ENCODE results near the gene TMEM62.

DNA sequence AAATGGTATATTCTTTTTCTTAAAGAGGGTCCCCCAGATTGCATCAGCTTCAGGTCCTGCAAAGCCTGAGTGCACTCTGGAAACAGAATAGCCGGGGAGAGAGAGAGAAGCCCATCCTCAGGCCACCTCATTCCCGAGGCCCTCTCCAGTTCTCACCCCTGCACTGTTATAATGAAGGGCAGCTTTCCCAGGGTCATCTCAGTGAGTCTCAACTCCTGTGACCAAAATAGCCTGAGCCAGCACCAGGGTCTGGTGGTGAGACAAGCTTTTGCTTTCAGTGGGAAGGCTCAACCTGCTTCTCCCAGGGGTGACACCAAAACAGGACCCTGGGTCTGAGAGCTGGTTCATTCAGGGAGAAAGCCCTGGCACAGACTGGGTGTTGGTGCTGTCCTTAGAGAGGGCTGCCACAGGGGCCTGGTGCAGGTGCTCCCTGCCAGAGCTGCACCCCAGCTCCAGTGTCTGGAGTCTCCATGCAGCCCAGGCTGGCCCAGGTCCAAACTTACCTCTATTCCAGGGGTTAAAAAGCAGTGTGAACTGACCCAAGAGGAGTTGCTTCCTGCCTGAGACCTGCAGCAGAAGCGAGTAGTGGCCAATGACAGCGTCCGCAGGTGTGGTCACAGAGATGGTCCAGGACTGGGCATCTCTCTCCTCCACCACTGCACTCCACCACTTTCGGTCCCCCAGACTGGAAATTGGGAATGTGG, 81.4 kb downstream of the TMEM62 start:
- TF ChIP-seq CTCF (IDR thresholded peaks at IDR 0.05; ENCODE audit: low read depth, low read length, poor library complexity, severe bottlenecking) (no peak), EZH2phosphoT487 (IDR thresholded peaks at IDR 0.05; ENCODE audit: borderline replicate concordance, low read length) (no peak)
